ENCODE measurements around the gene SH3PXD2A. TPM values are rescaled to one million over a fixed set of nuclear protein-coding genes. Genes with fewer than 3 reads are reported as not detected.

Gene SH3PXD2A
- total RNA-seq, 1 donor from 2014 or later = 2.3 TPM

DNA sequence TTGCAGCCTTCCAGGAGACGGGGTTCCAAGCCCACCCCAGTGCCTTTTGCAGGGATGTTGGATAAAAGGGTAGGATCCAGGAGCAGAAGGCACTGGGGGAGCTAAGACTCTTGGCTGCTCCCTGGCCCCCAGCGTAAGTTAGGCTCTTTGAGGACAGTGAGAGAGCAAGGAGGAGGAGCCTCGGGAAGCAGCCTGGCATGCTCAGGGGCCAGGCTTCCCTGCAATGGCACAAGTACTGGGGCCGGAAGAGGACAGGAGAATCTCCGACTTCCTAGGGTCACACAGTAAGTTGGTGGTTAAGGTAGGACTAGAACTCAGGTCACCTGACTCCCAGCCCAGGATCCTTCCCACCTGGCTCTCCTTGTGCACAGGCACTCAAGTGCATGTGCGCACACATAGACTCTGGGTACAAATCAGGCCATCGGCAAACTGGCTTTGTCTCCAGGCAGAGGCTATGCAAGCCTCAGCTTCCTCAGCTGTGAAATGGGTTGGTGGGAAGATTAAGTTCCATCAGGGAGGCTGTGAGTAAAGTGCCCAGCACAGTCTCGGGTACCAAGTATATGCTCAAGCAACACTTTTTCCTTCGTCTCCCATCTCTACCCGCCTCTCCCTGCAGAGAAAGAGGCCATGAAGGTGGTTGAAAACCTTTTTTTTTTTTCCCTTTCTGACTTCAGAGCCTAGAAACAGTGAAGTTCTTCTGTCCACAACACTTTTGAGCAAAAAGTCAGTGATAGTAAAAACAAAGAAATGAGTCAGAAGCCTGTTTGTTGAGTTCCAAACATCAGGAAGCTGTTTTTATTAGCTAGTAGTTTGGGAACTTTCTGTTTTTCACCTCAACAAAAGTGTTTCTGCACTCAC, 282.8 kb downstream of the SH3PXD2A start:
- Histone ChIP-seq H3K4me1 (no peaks in the 10 kb centered on the region), H3K9ac (no peak overlapping the region), H3K4me3 (no peak overlapping the region), H3K27me3 (no peaks in the 10 kb centered on the region), H3F3A (ENCODE audit: low read depth) (no peaks in the 10 kb centered on the region), H4K20me1 (ENCODE audit: low read depth) (no peaks in the 10 kb centered on the region), H3K27ac (no peak overlapping the region), H3K79me2 (ENCODE audit: low read depth) (no peaks in the 10 kb centered on the region), H2AFZ (replicated peaks) (no peak overlapping the region), H3K9me3 (ENCODE audit: low read depth) (no peaks in the 10 kb centered on the region), H3K36me3 (no peaks in the 10 kb centered on the region), H3K4me2 (no peak overlapping the region)
- no peak for TF ChIP-seq EZH2 (IDR thresholded peaks at IDR 0.05)
- Mint-ChIP-seq H3K36me3 (no peaks in the 10 kb centered on the region), H3K4me3 (no peak overlapping the region), H3K9me3 (no peaks in the 10 kb centered on the region), H3K27ac (no peak overlapping the region), H3K4me1 (peaks cover 7% of the 10 kb centered on the region), H3K27me3 (ENCODE audit: insufficient read depth, low read depth) (peaks cover 8% of the 10 kb centered on the region)
- no peak for DNase-seq (ENCODE audit: low spot score)

DNA sequence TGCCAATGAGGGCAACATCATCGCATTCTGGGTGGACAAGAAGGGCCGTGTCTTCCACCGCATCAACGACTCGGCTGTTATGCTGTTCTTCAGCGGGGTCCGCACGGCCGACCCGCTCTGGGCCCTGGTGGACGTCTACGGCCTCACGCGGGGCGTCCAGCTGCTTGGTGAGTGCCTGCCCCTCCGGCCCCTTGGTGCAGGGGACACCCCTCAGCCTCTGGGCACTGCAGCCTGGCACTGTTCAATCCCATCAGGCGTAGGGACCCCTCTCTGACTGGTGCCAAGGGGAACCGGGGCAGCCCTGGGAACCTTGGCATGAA, 283.8 kb downstream of the SH3PXD2A start:
- Histone ChIP-seq H3K36me3 (no peaks in the 10 kb centered on the region), H3K4me3 (no peak overlapping the region), H3K9ac (no peak overlapping the region), H3K4me2 (no peak overlapping the region), H3K4me1 (no peaks in the 10 kb centered on the region), H4K20me1 (ENCODE audit: low read depth) (no peaks in the 10 kb centered on the region), H3F3A (ENCODE audit: low read depth) (no peaks in the 10 kb centered on the region), H3K79me2 (ENCODE audit: low read depth) (no peaks in the 10 kb centered on the region), H2AFZ (replicated peaks) (no peak overlapping the region), H3K9me3 (ENCODE audit: low read depth) (no peaks in the 10 kb centered on the region), H3K27me3 (no peaks in the 10 kb centered on the region), H3K27ac (no peak overlapping the region)
- TF ChIP-seq, protein P1, sequence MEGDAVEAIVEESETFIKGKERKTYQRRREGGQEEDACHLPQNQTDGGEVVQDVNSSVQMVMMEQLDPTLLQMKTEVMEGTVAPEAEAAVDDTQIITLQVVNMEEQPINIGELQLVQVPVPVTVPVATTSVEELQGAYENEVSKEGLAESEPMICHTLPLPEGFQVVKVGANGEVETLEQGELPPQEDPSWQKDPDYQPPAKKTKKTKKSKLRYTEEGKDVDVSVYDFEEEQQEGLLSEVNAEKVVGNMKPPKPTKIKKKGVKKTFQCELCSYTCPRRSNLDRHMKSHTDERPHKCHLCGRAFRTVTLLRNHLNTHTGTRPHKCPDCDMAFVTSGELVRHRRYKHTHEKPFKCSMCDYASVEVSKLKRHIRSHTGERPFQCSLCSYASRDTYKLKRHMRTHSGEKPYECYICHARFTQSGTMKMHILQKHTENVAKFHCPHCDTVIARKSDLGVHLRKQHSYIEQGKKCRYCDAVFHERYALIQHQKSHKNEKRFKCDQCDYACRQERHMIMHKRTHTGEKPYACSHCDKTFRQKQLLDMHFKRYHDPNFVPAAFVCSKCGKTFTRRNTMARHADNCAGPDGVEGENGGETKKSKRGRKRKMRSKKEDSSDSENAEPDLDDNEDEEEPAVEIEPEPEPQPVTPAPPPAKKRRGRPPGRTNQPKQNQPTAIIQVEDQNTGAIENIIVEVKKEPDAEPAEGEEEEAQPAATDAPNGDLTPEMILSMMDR (IDR thresholded peaks at IDR 0.05) = no peak
- TF ChIP-seq EZH2phosphoT487 (IDR thresholded peaks at IDR 0.05) = no peak
- no peak for TF ChIP-seq EZH2 (IDR thresholded peaks at IDR 0.05)
- DNase-seq (ENCODE audit: low spot score) = no peak
- H3K4me3 Mint-ChIP-seq = no peak overlapping the region
- no peaks in the 10 kb centered on the region for H3K36me3 Mint-ChIP-seq
- H3K27ac Mint-ChIP-seq = no peak overlapping the region
- H3K9me3 Mint-ChIP-seq = no peaks in the 10 kb centered on the region
- peaks cover 7% of the 10 kb centered on the region for H3K4me1 Mint-ChIP-seq
- peaks cover 8% of the 10 kb centered on the region for H3K27me3 Mint-ChIP-seq (ENCODE audit: insufficient read depth, low read depth)

DNA sequence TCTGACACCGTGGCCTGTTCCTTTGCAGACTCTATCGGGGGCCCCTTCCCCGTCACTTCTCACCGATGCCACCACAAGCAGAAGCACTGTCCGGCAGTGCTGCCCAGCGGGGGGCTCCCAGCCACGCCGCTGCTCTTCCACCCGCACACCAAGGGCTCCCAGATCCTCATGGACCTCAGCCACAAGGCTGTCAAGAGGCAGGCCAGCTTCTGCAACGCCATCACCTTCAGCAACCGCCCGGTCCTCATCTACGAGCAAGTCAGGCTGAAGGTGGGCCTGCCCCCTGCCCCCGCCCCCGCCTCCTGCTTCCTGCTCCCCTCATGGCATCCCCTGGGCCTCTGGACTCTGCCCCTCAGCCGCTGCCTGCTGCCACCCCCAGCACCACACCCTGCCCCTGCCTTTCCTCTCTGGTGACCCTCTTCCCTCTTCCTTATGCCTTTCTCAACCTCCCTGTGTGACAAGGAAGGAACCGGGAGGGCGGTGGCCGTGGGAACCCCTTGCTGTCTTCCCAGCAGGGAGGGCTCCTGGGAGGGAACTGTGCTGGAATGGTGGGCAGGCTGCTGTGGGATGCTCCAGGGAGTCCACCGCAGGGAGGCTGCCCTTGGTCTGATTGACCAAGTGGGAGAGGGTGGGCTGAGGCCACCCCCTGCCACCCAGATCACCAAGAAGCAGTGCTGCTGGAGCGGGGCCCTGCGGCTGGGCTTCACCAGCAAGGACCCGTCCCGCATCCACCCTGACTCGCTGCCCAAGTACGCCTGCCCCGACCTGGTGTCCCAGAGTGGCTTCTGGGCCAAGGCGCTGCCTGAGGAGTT, 284.3 kb downstream of the SH3PXD2A start:
- Histone ChIP-seq H3K9ac (no peak overlapping the region), H3F3A (ENCODE audit: low read depth) (no peaks in the 10 kb centered on the region), H3K27ac (no peak overlapping the region), H3K4me2 (no peak overlapping the region), H2AFZ (replicated peaks) (no peak overlapping the region), H4K20me1 (ENCODE audit: low read depth) (no peaks in the 10 kb centered on the region), H3K79me2 (ENCODE audit: low read depth) (no peaks in the 10 kb centered on the region), H3K36me3 (no peaks in the 10 kb centered on the region), H3K9me3 (ENCODE audit: low read depth) (no peaks in the 10 kb centered on the region), H3K4me1 (no peaks in the 10 kb centered on the region), H3K27me3 (no peaks in the 10 kb centered on the region), H3K4me3 (no peak overlapping the region)
- no peak overlapping the region for H3K4me3 Mint-ChIP-seq
- H3K27me3 Mint-ChIP-seq (ENCODE audit: insufficient read depth, low read depth) = peaks cover 8% of the 10 kb centered on the region
- no peaks in the 10 kb centered on the region for H3K9me3 Mint-ChIP-seq
- peaks cover 7% of the 10 kb centered on the region for H3K4me1 Mint-ChIP-seq
- H3K36me3 Mint-ChIP-seq = no peaks in the 10 kb centered on the region
- no peak for DNase-seq (ENCODE audit: low spot score)
- no peak overlapping the region for H3K27ac Mint-ChIP-seq
- no peak for TF ChIP-seq EZH2phosphoT487 (IDR thresholded peaks at IDR 0.05)
- TF ChIP-seq, protein P1 (IDR thresholded peaks at IDR 0.05) = no peak
- no peak for TF ChIP-seq EZH2 (IDR thresholded peaks at IDR 0.05)

Measured in neural progenitor cell (in vitro differentiated cells).